MM.1S (cell line): Measurements from ENCODE around the gene SYNDIG1.

Experiments
- DNase-seq: peaks from one replicate; pipeline ENCODE4 v3.0.0-alpha.2; 2015
- H2AFZ ChIP-seq: fragments of 300-600 bp; sonication (generic); 2 replicates; pipeline ENCODE4 v1.6.0; 2016; ENCODE audit warnings: antibody characterized with exemption, low read length
- H3F3A ChIP-seq: fragments of 300-600 bp; sonication (generic); 2 replicates; pipeline ENCODE4 v1.6.1; 2016; ENCODE audit warnings: mild to moderate bottlenecking, antibody characterized with exemption, low read length, moderate library complexity, mixed read lengths; ENCODE audit not compliant: insufficient read depth
- H3K27ac ChIP-seq: fragments of 300-600 bp; sonication (generic); 2 replicates; pipeline ENCODE4 v1.5.1; 2016; ENCODE audit warnings: mild to moderate bottlenecking, low read length
- H3K27me3 ChIP-seq: fragments of 300-600 bp; sonication (generic); replicated peaks from 2 replicates; pipeline ENCODE4 v1.6.0; 2016; ENCODE audit warnings: low read length; ENCODE audit not compliant: insufficient read depth
- H3K36me3 ChIP-seq: fragments of 300-600 bp; sonication (generic); replicated peaks from 2 replicates; pipeline ENCODE4 v1.6.1; 2016; ENCODE audit warnings: mild to moderate bottlenecking, low read length, mixed read lengths; ENCODE audit not compliant: insufficient read depth
- H3K4me1 ChIP-seq: fragments of 300-600 bp; sonication (generic); 2 replicates; pipeline ENCODE4 v1.6.1; 2016; ENCODE audit warnings: low read length, mixed read lengths
- H3K4me2 ChIP-seq: fragments of 300-600 bp; sonication (generic); 2 replicates; pipeline ENCODE4 v1.6.0; 2016; ENCODE audit warnings: low read depth, low read length
- H3K4me3 ChIP-seq: fragments of 300-600 bp; sonication (generic); 2 replicates; pipeline ENCODE4 v1.5.1; 2016; ENCODE audit warnings: low read length, mixed read lengths
- H3K79me2 ChIP-seq: fragments of 300-600 bp; sonication (generic); 2 replicates; pipeline ENCODE4 v1.6.1; 2016; ENCODE audit warnings: mixed run types, low read length, mixed read lengths
- H3K9ac ChIP-seq: fragments of 300-600 bp; sonication (generic); 2 replicates; pipeline ENCODE4 v1.6.1; 2016; ENCODE audit warnings: low read length, mixed read lengths
- H3K9me2 ChIP-seq: fragments of 300-600 bp; sonication (generic); replicated peaks from 2 replicates; pipeline ENCODE4 v1.6.1; 2016; ENCODE audit warnings: mild to moderate bottlenecking, low read length, mixed read lengths; ENCODE audit not compliant: insufficient read depth
- H3K9me3 ChIP-seq: fragments of 300-600 bp; sonication (generic); replicated peaks from 2 replicates; pipeline ENCODE4 v1.6.1; 2016; ENCODE audit warnings: mild to moderate bottlenecking, low read length, mixed read lengths; ENCODE audit not compliant: insufficient read depth
- H4K20me1 ChIP-seq: fragments of 300-600 bp; sonication (generic); 2 replicates; pipeline ENCODE4 v1.6.1; 2016; ENCODE audit warnings: mild to moderate bottlenecking, low read length, moderate library complexity, mixed read lengths; ENCODE audit not compliant: insufficient read depth
- EZH2 ChIP-seq: fragments of 300-600 bp; sonication (generic); optimal IDR thresholded peaks from 2 replicates; pipeline ENCODE3; 2017; ENCODE audit warnings: low read depth, mild to moderate bottlenecking, antibody characterized with exemption, low read length, mixed read lengths
- EZH2phosphoT487 ChIP-seq: fragments of 300-600 bp; sonication (generic); IDR thresholded peaks from 2 replicates; pipeline ENCODE4 v1.6.1; 2018; ENCODE audit warnings: antibody characterized with exemption, low read length
- TF ChIP-seq, protein P1 (sequence below): fragments of 300-600 bp; sonication (generic); IDR thresholded peaks from 2 replicates; pipeline ENCODE4 v1.5.1; 2016; ENCODE audit warnings: antibody characterized with exemption, low read length, mixed read lengths

Gene SYNDIG1

DNA sequence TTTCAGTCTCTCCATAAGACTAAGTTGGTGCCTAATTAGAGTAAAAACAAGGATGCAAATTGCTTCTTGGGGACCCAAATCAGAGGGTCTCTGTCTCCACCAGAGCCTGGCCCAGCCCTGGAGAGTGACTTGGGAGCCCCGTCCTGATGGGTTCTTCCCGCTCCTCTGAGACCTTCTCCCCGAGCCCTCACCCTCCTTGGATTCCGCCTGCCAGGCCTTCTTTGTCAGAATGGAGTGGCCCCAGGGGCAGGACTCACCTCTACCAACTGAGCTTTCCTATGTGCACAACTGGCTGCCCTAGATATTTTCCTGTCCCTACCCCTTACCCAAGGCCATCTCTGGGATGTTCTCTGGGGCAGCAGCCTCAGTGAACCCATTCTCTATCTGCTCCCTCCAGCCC is 9.7 kb downstream of the SYNDIG1 start:
- Histone ChIP-seq H3K9me2 (no peaks in the 10 kb centered on the region), H3K4me2 (no peak overlapping the region), H3K4me3 (no peak overlapping the region), H3K9me3 (no peaks in the 10 kb centered on the region), H3K79me2 (peaks cover 100% of the 10 kb centered on the region), H3F3A (no peaks in the 10 kb centered on the region), H3K9ac (no peak overlapping the region), H3K4me1 (peaks cover 6% of the 10 kb centered on the region; the same call in 1 of the 2 replicates), H3K27ac (no peak overlapping the region), H3K36me3 (no peaks in the 10 kb centered on the region), H4K20me1 (0 out of 2 replicates have a peak, but pooled peaks cover 3% of the 10 kb centered on the region), H2AFZ (no peak overlapping the region), H3K27me3 (no peaks in the 10 kb centered on the region)
- TF ChIP-seq EZH2phosphoT487 (no peak), EZH2 (no peak)
- DNase-seq: no peak

DNA sequence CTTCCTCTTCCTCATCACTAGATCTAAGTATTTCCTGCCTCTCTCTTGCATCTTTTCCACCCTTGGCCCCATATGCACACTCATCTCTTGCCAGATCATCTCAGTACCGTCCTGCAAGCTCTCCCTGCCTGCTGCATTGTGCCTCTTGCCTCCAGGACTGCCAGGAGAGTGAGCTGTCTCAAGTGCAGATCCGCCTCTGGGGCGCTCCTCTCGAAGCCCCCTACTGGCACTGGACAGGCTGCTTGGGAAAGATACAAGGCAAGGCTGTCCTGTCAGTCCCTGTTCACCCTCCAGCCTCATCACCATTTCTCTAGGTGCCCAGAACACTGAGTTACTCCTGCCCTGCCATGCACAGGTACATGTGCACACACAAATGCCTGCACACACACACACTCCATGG is 10.2 kb downstream of the SYNDIG1 start:
- no peak for DNase-seq
- TF ChIP-seq EZH2phosphoT487: no peak
- TF ChIP-seq, protein P1, sequence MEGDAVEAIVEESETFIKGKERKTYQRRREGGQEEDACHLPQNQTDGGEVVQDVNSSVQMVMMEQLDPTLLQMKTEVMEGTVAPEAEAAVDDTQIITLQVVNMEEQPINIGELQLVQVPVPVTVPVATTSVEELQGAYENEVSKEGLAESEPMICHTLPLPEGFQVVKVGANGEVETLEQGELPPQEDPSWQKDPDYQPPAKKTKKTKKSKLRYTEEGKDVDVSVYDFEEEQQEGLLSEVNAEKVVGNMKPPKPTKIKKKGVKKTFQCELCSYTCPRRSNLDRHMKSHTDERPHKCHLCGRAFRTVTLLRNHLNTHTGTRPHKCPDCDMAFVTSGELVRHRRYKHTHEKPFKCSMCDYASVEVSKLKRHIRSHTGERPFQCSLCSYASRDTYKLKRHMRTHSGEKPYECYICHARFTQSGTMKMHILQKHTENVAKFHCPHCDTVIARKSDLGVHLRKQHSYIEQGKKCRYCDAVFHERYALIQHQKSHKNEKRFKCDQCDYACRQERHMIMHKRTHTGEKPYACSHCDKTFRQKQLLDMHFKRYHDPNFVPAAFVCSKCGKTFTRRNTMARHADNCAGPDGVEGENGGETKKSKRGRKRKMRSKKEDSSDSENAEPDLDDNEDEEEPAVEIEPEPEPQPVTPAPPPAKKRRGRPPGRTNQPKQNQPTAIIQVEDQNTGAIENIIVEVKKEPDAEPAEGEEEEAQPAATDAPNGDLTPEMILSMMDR: no peak
- TF ChIP-seq EZH2: no peak

DNA sequence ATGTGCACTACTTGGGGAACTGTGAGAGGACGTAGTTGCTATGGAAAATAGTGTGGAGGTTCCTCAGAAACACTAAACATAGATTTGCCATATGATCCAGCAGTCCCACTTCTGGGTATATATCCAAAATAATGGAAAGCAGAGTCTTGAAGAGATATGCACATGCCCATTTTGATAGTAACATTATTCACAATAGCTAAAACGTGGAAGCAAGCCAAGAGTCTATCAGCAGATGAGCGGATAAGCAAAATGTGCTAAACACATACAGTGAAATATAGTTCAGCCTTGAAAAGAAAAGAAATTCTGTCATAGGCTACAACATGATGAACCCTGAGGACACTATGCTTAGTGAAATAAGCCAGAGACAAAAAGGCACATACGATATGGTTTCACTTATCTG is 11.1 kb downstream of the SYNDIG1 start:
- Histone ChIP-seq H3K36me3 (no peaks in the 10 kb centered on the region), H3K4me3 (no peak overlapping the region), H3K4me2 (no peak overlapping the region), H3K4me1 (no peaks in the 10 kb centered on the region), H3F3A (no peaks in the 10 kb centered on the region), H3K9ac (no peak overlapping the region), H3K27ac (no peak overlapping the region), H4K20me1 (0 out of 2 replicates have a peak, but pooled peaks cover 3% of the 10 kb centered on the region), H3K27me3 (no peaks in the 10 kb centered on the region), H3K9me3 (no peaks in the 10 kb centered on the region), H3K9me2 (no peaks in the 10 kb centered on the region), H3K79me2 (peaks cover 100% of the 10 kb centered on the region), H2AFZ (no peak overlapping the region)
- no peak for DNase-seq
- no peak for TF ChIP-seq EZH2
- TF ChIP-seq EZH2phosphoT487: no peak
- TF ChIP-seq, protein P1: no peak

More for the DNA sequence above, 10.2 kb downstream of the SYNDIG1 start:
- H3K79me2 ChIP-seq: peaks cover 100% of the 10 kb centered on the region
- no peak overlapping the region for H3K4me2 ChIP-seq
- no peaks in the 10 kb centered on the region for H3K27me3 ChIP-seq
- no peaks in the 10 kb centered on the region for H3K9me2 ChIP-seq
- H2AFZ ChIP-seq: no peak overlapping the region
- H3K36me3 ChIP-seq: no peaks in the 10 kb centered on the region
- H3K4me1 ChIP-seq: peaks cover 5% of the 10 kb centered on the region; the same call in 1 of the 2 replicates
- no peak overlapping the region for H3K4me3 ChIP-seq
- no peak overlapping the region for H3K9ac ChIP-seq
- H3F3A ChIP-seq: no peaks in the 10 kb centered on the region
- H3K9me3 ChIP-seq: no peaks in the 10 kb centered on the region
- H4K20me1 ChIP-seq: 0 out of 2 replicates have a peak, but pooled peaks cover 3% of the 10 kb centered on the region
- H3K27ac ChIP-seq: no peak overlapping the region

DNA sequence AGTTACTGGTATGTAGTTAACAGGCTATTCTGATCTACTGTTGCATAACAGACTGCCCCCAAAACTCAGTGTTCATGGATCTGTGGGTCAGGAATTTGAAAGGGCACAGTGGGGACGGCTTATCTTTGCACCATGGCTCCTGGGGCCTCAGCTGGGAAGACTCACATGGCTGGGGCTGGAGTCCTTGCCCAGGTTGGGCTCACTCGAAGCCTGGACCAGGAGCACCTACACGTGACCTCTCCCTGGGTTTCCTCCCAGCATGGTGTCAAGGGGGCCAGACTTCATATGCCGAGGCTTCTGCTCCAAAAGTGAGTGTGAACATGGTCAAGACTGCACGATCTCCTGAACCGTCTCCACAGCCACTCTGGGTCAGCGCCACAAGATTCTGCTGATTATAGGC is 11.7 kb downstream of the SYNDIG1 start:
- H3F3A ChIP-seq: no peaks in the 10 kb centered on the region
- no peak overlapping the region for H3K4me2 ChIP-seq
- DNase-seq: no peak
- H3K9ac ChIP-seq: no peak overlapping the region
- no peaks in the 10 kb centered on the region for H3K4me1 ChIP-seq
- H3K9me2 ChIP-seq: no peaks in the 10 kb centered on the region
- H2AFZ ChIP-seq: no peak overlapping the region
- H3K36me3 ChIP-seq: no peaks in the 10 kb centered on the region
- TF ChIP-seq EZH2phosphoT487 (no peak), EZH2 (no peak)
- H4K20me1 ChIP-seq: 0 out of 2 replicates have a peak, but pooled peaks cover 3% of the 10 kb centered on the region
- no peaks in the 10 kb centered on the region for H3K9me3 ChIP-seq
- no peak overlapping the region for H3K27ac ChIP-seq
- no peaks in the 10 kb centered on the region for H3K27me3 ChIP-seq
- H3K79me2 ChIP-seq: peaks cover 100% of the 10 kb centered on the region
- H3K4me3 ChIP-seq: no peak overlapping the region
